HL-60 (cell line): ENCODE results near the gene MRPL33.

ENCODE experiments used
- DNase-seq, 2 experiments: peaks; one replicate each; pipeline ENCODE4 v3.0.0-alpha.2; 2010 to 2020; ENCODE audit warnings: low read depth in 1 of 2, low spot score in 1 of 2
- H3K27ac ChIP-seq: fragments of 250-450 bp; sonication (Bioruptor Pico); replicated peaks from 2 replicates; pipeline ENCODE4 v1.5.1; 2020; ENCODE audit warnings: mild to moderate bottlenecking, moderate library complexity
- H3K27me3 ChIP-seq: fragments of 250-450 bp; sonication (Bioruptor Pico); 2 replicates; pipeline ENCODE4 v1.5.1; 2021; ENCODE audit warnings: mild to moderate bottlenecking, moderate library complexity; ENCODE audit not compliant: insufficient read depth, poor library complexity, severe bottlenecking
- H3K4me3 ChIP-seq: replicated peaks from 2 replicates; pipeline ENCODE4 v1.5.1; 2011; ENCODE audit warnings: mild to moderate bottlenecking, control low read depth, low read length; ENCODE audit not compliant: insufficient read depth
- GABPA ChIP-seq: IDR thresholded peaks from 2 replicates; pipeline ENCODE4 v1.6.1; 2012; ENCODE audit warnings: low read depth
- POLR2AphosphoS5 ChIP-seq: IDR thresholded peaks from 2 replicates; pipeline ENCODE4 v1.6.1; 2012; ENCODE audit warnings: low read depth
- SPI1 ChIP-seq: IDR thresholded peaks from 2 replicates; pipeline ENCODE4 v1.6.1; 2012; ENCODE audit warnings: low read depth, mild to moderate bottlenecking, borderline replicate concordance
- TF ChIP-seq, protein P1 (sequence below): IDR thresholded peaks from 2 replicates; pipeline ENCODE4 v1.6.1; 2012; ENCODE audit warnings: low read depth; ENCODE audit not compliant: insufficient replicate concordance
- TF ChIP-seq, protein P2 (sequence below): IDR thresholded peaks from one replicate; pipeline ENCODE4 v1.5.1; 2011; ENCODE audit warnings: low read length, control low read depth, inconsistent platforms; ENCODE audit not compliant: insufficient read depth

MRPL33 gene

DNA sequence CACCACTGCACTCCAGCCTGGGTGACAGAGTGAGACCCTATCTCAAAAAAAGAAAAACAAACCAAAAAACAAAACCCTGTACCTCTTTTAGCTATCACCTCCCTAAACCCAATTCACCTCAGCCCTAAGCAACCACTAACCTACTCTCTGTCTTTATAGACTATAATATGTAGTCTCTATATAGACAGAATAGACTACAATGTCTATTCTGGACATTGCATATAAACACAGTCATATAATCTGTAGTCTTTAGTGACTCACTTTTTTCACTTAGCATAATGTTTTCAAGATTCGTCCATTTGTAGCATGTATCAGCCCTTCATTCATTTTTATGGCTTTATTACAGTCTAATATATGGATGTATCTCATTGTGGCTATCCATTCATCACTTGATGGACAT lies 37.2 kb upstream of the MRPL33 start:
- TF ChIP-seq SPI1: no peak
- TF ChIP-seq, protein P1, sequence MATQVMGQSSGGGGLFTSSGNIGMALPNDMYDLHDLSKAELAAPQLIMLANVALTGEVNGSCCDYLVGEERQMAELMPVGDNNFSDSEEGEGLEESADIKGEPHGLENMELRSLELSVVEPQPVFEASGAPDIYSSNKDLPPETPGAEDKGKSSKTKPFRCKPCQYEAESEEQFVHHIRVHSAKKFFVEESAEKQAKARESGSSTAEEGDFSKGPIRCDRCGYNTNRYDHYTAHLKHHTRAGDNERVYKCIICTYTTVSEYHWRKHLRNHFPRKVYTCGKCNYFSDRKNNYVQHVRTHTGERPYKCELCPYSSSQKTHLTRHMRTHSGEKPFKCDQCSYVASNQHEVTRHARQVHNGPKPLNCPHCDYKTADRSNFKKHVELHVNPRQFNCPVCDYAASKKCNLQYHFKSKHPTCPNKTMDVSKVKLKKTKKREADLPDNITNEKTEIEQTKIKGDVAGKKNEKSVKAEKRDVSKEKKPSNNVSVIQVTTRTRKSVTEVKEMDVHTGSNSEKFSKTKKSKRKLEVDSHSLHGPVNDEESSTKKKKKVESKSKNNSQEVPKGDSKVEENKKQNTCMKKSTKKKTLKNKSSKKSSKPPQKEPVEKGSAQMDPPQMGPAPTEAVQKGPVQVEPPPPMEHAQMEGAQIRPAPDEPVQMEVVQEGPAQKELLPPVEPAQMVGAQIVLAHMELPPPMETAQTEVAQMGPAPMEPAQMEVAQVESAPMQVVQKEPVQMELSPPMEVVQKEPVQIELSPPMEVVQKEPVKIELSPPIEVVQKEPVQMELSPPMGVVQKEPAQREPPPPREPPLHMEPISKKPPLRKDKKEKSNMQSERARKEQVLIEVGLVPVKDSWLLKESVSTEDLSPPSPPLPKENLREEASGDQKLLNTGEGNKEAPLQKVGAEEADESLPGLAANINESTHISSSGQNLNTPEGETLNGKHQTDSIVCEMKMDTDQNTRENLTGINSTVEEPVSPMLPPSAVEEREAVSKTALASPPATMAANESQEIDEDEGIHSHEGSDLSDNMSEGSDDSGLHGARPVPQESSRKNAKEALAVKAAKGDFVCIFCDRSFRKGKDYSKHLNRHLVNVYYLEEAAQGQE: no peak
- TF ChIP-seq GABPA: no peak
- TF ChIP-seq, protein P2, sequence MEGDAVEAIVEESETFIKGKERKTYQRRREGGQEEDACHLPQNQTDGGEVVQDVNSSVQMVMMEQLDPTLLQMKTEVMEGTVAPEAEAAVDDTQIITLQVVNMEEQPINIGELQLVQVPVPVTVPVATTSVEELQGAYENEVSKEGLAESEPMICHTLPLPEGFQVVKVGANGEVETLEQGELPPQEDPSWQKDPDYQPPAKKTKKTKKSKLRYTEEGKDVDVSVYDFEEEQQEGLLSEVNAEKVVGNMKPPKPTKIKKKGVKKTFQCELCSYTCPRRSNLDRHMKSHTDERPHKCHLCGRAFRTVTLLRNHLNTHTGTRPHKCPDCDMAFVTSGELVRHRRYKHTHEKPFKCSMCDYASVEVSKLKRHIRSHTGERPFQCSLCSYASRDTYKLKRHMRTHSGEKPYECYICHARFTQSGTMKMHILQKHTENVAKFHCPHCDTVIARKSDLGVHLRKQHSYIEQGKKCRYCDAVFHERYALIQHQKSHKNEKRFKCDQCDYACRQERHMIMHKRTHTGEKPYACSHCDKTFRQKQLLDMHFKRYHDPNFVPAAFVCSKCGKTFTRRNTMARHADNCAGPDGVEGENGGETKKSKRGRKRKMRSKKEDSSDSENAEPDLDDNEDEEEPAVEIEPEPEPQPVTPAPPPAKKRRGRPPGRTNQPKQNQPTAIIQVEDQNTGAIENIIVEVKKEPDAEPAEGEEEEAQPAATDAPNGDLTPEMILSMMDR: no peak
- no peak for TF ChIP-seq POLR2AphosphoS5
- no peaks in the 10 kb centered on the region for H3K27me3 ChIP-seq
- DNase-seq: no peak
- H3K4me3 ChIP-seq: no peak overlapping the region
- no peak overlapping the region for H3K27ac ChIP-seq

DNA sequence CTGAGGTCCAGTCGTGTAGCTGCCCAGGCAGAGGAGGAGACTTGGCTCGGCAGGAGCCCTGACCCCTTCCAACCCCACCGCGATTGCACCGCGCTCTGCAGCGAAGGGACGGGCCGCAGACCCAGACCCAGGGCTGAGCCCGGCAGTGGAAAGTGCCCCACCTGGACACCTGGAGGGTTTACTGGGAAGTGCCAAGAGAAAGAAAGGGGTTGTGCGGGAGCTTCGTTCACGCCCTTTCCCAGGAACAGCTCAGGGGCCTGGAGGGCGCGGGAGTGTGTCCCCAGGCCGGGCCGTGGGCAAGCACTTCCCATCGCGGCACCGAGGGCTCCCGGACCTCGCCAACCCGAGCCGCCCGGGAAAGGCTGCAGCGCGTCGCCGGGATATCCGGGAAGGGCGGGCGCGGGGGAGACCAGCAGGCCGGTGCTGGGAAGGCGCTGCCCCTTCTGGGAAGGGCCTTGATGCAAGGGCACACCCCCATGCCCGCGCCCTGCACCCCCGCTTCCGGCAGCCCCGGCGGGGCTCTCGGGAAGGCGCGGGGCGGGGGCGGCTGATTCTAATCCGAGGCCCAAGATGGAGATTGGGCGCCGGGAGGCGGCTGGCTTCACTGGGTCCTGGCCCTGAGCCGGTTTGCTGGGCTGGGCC lies 36.1 kb upstream of the MRPL33 start:
- TF ChIP-seq POLR2AphosphoS5 (no peak), GABPA (no peak), SPI1 (no peak)
- TF ChIP-seq, protein P1: no peak
- TF ChIP-seq, protein P2: no peak
- Histone ChIP-seq H3K27me3 (no peaks in the 10 kb centered on the region), H3K27ac (no peak overlapping the region), H3K4me3 (no peak overlapping the region)
- DNase-seq: no peak

DNA sequence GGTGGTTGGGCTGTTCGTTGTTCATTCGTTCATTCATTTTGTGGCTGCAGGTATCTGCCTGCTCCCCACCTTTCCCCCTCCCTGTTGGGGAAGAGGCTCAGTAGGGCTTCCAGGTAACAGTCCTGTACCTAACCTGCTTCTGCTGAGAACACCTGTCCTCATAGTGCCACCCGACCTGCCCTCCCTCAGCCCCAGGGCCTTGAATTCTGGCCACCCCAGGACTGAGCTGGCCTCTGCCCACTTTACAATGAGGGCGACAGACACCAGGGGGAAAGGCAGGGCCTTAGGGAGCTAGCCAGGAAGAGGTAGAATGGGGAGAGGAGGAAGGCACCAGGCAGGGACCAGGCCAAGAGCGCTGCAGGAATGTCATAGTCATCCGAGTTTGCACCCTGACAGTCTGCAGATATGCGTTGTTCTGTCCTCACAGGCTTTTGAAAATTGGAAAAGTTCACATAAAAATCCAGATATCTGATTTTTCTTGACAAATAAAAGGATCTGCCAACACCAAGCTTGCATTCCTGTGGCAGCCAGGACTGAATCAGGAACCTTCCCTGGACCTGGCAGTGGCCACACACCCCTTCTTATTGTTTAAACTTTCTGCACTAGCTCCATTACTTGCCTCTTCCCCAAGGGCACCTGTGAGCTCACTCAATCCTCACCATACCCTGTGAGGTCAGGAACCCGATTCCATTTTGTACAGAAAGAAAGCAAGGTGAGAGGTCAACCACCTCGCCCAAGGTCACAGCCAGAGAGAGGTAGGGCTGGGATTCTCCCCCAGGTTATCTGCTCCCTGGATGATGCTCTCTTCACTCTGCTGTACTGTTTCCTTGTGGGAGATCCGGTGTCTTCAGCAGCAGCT lies 35.3 kb upstream of the MRPL33 start:
- Histone ChIP-seq H3K4me3 (no peak overlapping the region), H3K27ac (no peak overlapping the region), H3K27me3 (no peaks in the 10 kb centered on the region)
- no peak for TF ChIP-seq GABPA
- TF ChIP-seq, protein P1: no peak
- TF ChIP-seq SPI1: no peak
- TF ChIP-seq POLR2AphosphoS5: no peak
- TF ChIP-seq, protein P2: no peak
- DNase-seq: no peak
